GM12878 (cell line): ENCODE data around the gene R3HDM1. TPM values are rescaled to one million over a fixed set of nuclear protein-coding genes. Genes with fewer than 3 reads are reported as not detected.

ENCODE experiments used
- MEF2B ChIP-seq: fragments of 450-650 bp; IDR thresholded peaks from 2 replicates; pipeline ENCODE4 v1.6.1; 2018; ENCODE audit warnings: mild to moderate bottlenecking, moderate library complexity; ENCODE audit not compliant: partially characterized antibody, poor library complexity, severe bottlenecking
- SP1 ChIP-seq: IDR thresholded peaks from one replicate; pipeline ENCODE4 v1.6.1; 2011; ENCODE audit warnings: low read depth, low read length
- polyA plus RNA-seq, 11 experiments: library from polyadenylated mRNA; depleted of rRNA in 4 of 11; unstranded in 6 of 11; stranded (reverse) in 5 of 11; fragments of >200 nt; fragmentation: Nextera tagmentation in 4 of 11; fragmentation: Illumina TruSeq in 1 of 11; extraction: Ambion mirVana in 4 of 11; extraction: Trizol in 1 of 11; gene quantifications; 1 replicate in 1 of 11; 2 replicates in 10 of 11; pipeline versions ENCODE4 v1.2.1 to v1.2.3, GENCODE V29; 2011 to 2016; ENCODE audit warnings: inconsistent platforms in 2 of 11, missing spikeins in 2 of 11, low read depth in 1 of 11
- total RNA-seq, 4 experiments: library from RNA; depleted of rRNA in 3 of 4; stranded (reverse); fragments of >200 nt in 3 of 4; fragmentation: Illumina TruSeq in 1 of 4; extraction: Trizol in 1 of 4; gene quantifications; 2 replicates each; pipeline versions ENCODE4 v1.2.1 to v1.2.3, GENCODE V29; 2013 to 2021
- TF ChIP-seq, protein P1 (sequence below): fragments of 150-350 bp; IDR thresholded peaks from 2 replicates; pipeline ENCODE4 v1.6.1; 2016; ENCODE audit warnings: low read depth, low read length
- TF ChIP-seq, protein P2 (sequence below): fragments of 450-650 bp; formaldehyde crosslinking; IDR thresholded peaks from 2 replicates; pipeline ENCODE4 v1.5.0; 2022; ENCODE audit warnings: mild to moderate bottlenecking, missing genetic modification characterization

The R3HDM1 gene
- total and polyA plus RNA-seq, 10 of the 15 experiments (the other 5 are each of a cell fraction or from before 2014, with no cell fraction given): 16.8 to 89.6 (median 47.7) TPM

DNA sequence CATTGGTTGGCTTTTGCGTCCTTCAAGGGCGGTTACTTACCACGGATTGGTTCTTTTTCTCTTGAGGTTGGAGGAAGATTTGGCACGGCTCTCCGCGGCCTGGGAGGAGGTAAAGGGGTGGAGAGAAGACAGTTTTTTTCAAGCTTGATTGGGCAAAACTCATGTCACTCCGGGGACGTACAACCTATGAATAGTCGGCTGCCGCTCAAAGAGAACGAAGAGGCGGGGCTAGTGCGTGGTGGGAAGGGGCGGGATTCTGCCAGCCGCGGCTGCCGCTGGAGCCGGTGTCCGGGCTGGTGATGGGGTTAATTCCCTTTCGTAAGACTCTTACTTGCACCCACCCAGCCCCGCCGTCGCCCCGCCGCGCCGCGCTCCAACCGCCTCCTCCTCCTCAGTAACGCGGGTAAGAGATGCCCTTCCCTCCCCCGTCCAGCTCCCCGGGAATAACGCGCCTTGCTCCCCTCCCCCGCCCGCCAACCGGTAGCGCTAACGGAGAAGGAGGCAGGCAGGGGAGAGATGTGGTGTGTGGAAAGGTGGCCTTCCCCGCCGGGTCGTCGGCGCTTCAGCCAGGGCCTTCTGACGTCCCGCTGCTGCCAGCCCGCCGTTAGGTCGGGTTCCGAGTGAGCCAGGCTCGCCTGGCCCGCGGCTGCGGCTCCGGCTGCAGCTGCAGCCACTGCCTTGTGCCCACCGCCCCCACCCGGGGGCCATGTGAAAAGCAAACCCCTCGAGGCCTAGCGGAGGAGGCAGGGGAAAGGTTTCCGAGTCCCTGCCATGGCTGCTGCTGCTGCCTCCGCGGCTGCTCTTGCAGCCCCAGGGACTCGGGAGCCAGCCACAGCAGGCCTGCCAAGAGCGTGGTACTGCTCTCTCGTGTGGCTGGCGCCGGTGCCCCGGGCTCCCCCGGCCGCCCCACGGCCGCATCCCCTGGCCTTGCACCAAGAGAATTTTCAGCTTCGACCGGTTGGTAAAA lies at the start of gene R3HDM1 (continued):
- TF ChIP-seq, protein P1, sequence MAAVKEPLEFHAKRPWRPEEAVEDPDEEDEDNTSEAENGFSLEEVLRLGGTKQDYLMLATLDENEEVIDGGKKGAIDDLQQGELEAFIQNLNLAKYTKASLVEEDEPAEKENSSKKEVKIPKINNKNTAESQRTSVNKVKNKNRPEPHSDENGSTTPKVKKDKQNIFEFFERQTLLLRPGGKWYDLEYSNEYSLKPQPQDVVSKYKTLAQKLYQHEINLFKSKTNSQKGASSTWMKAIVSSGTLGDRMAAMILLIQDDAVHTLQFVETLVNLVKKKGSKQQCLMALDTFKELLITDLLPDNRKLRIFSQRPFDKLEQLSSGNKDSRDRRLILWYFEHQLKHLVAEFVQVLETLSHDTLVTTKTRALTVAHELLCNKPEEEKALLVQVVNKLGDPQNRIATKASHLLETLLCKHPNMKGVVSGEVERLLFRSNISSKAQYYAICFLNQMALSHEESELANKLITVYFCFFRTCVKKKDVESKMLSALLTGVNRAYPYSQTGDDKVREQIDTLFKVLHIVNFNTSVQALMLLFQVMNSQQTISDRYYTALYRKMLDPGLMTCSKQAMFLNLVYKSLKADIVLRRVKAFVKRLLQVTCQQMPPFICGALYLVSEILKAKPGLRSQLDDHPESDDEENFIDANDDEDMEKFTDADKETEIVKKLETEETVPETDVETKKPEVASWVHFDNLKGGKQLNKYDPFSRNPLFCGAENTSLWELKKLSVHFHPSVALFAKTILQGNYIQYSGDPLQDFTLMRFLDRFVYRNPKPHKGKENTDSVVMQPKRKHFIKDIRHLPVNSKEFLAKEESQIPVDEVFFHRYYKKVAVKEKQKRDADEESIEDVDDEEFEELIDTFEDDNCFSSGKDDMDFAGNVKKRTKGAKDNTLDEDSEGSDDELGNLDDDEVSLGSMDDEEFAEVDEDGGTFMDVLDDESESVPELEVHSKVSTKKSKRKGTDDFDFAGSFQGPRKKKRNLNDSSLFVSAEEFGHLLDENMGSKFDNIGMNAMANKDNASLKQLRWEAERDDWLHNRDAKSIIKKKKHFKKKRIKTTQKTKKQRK: peak; percentile 85
- TF ChIP-seq SP1 (peak; percentile 92), MEF2B (peak; percentile 70)
- TF ChIP-seq, protein P2, sequence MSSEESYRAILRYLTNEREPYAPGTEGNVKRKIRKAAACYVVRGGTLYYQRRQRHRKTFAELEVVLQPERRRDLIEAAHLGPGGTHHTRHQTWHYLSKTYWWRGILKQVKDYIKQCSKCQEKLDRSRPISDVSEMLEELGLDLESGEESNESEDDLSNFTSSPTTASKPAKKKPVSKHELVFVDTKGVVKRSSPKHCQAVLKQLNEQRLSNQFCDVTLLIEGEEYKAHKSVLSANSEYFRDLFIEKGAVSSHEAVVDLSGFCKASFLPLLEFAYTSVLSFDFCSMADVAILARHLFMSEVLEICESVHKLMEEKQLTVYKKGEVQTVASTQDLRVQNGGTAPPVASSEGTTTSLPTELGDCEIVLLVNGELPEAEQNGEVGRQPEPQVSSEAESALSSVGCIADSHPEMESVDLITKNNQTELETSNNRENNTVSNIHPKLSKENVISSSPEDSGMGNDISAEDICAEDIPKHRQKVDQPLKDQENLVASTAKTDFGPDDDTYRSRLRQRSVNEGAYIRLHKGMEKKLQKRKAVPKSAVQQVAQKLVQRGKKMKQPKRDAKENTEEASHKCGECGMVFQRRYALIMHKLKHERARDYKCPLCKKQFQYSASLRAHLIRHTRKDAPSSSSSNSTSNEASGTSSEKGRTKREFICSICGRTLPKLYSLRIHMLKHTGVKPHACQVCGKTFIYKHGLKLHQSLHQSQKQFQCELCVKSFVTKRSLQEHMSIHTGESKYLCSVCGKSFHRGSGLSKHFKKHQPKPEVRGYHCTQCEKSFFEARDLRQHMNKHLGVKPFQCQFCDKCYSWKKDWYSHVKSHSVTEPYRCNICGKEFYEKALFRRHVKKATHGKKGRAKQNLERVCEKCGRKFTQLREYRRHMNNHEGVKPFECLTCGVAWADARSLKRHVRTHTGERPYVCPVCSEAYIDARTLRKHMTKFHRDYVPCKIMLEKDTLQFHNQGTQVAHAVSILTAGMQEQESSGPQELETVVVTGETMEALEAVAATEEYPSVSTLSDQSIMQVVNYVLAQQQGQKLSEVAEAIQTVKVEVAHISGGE (CRISPR knock-in tag): no peak
